Mucosa of descending colon (tissue), 3 donors: ENCODE results near the gene VPS37C. TPM values are rescaled to one million over a fixed set of nuclear protein-coding genes. Genes with fewer than 3 reads are reported as not detected.

Experiments
- ATAC-seq: fragments of 200-7000 bp; cut with Tn5 transposase; one replicate; pipeline ENCODE4 v1.9.1; 2020; ENCODE audit warnings: mild to moderate bottlenecking, moderate library complexity
- DNase-seq, 3 donors: peaks; one replicate each; pipeline ENCODE4 v3.0.0-alpha.2; 2020
- H3K36me3 ChIP-seq: fragments of 200-600 bp; one replicate; pipeline ENCODE4 v1.8.0; 2021; ENCODE audit warnings: low read depth, mild to moderate bottlenecking
- H3K4me1 ChIP-seq: fragments of 200-600 bp; one replicate; pipeline ENCODE4 v1.8.0; 2021; ENCODE audit warnings: low read depth, mild to moderate bottlenecking
- H3K4me3 ChIP-seq: fragments of 200-600 bp; one replicate; pipeline ENCODE4 v1.8.0; 2021; ENCODE audit warnings: mild to moderate bottlenecking
- H3K9me3 ChIP-seq: fragments of 200-600 bp; one replicate; pipeline ENCODE4 v1.8.0; 2021; ENCODE audit warnings: mild to moderate bottlenecking
- intact Hi-C, 2 donors: fragments of 100-400 bp; cut with DNase I in 1 of 2; cut with micrococcal nuclease in 1 of 2; formaldehyde crosslinking; loops; one replicate each; pipeline versions ENCODE4 v1.11.0 to v1.11.1; 2022; cut with DNase I, micrococcal nuclease
- total RNA-seq, 3 donors: library from RNA; stranded (reverse); fragmentation: NEBNext Ultra II Directional in 2 of 3; extraction: Animal tissue kit (Norgen Biotek cat#: 25700) in 2 of 3; gene quantifications; one replicate each; pipeline versions ENCODE4 v1.2.1 to v1.2.4, GENCODE V29; 2021 to 2023
- TF ChIP-seq, protein P1 (sequence below): fragments of 200-600 bp; IDR thresholded peaks from one replicate; pipeline ENCODE4 v1.8.0; 2022; ENCODE audit warnings: antibody characterized with exemption, mild to moderate bottlenecking
- donor health status: DM: no; HTN: no; CAD: no; lungs with moderate emphysema.
- donor health status: DM: no; HTN: no; CAD: no.
- donor health status: DM: no; HTN: yes; CAD: no.

Gene VPS37C
- total RNA-seq, 3 donors from 2014 or later, result 28.5 to 30.8 (median 28.5) TPM

DNA sequence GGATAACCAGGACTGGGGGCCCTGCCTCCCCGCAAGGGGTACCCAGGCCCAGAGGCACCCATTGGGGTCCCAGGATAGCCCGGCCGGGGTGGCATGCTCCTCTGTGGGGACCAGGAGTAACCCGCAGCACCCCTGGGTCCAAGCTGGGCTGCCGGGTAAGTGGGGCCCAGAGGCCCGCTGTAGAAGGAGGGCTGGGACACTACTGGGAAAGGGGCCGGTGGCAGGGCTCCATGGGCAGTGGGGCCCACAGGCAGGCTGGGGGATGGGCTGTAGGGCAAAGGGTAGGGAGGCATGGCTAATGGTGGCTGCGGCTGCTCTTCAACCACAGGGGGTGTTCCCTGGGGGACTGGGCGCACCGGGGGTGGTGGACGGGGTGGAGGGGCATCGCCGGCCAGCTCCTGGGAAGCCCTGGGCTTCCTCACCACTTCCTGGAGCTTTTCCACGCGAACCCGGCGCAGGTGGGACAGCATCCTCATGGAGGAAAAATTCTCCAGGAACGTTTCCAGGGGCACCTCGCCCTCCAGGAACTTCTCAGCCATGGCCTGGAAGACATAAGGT is 29.1 kb downstream of the VPS37C start:
- DNase-seq, result no peak
- TF ChIP-seq, protein P1, sequence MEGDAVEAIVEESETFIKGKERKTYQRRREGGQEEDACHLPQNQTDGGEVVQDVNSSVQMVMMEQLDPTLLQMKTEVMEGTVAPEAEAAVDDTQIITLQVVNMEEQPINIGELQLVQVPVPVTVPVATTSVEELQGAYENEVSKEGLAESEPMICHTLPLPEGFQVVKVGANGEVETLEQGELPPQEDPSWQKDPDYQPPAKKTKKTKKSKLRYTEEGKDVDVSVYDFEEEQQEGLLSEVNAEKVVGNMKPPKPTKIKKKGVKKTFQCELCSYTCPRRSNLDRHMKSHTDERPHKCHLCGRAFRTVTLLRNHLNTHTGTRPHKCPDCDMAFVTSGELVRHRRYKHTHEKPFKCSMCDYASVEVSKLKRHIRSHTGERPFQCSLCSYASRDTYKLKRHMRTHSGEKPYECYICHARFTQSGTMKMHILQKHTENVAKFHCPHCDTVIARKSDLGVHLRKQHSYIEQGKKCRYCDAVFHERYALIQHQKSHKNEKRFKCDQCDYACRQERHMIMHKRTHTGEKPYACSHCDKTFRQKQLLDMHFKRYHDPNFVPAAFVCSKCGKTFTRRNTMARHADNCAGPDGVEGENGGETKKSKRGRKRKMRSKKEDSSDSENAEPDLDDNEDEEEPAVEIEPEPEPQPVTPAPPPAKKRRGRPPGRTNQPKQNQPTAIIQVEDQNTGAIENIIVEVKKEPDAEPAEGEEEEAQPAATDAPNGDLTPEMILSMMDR, result no peak
- intact Hi-C loops, result no loop called here
- Histone ChIP-seq H3K9me3 (no peaks in the 10 kb centered on the region), H3K4me3 (no peak overlapping the region), H3K36me3 (no peaks in the 10 kb centered on the region), H3K4me1 (peaks cover 11% of the 10 kb centered on the region)
- no peak for ATAC-seq

DNA sequence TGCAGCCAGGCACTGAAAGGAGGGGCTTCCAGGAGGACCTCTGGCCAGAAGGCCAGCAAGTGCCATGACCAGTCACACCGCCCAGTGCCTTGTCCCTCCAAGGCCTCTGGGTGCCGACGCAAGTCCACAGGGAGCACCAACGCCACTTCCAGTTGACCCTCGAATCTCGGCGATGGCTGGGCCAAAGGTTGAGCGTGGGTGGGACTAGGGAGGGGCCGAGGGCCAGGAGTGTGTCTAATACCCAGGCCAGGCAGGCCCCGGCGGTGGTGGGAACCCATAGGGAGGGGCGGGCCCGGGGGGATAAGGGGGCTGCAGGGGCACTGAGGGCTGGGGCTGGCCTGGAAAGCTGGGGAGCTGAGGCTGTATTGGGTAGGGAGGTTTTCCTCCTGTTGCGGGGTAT is 29.6 kb downstream of the VPS37C start:
- intact Hi-C loops, result no loop called here

DNA sequence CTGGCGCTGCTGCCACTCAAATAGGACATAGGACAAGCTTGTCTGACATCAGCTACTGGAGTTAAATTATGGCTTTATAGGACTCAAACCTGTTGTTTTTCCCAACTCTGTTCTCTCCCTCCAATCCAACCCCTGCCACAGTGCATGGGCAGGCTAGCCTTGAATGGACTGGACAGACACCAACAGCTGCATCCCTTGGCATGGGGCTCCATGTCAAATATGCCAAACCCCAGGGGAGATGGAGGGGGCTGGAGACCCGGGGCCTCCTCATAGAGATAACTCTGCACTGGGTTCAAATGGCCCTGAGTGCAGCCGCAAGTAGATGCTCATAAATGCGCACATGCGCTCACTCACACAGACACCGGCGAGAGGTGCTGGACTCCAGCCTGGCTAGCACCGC is 30.0 kb downstream of the VPS37C start:
- no peaks in the 10 kb centered on the region for H3K9me3 ChIP-seq
- H3K4me3 ChIP-seq, result no peak overlapping the region
- no peaks in the 10 kb centered on the region for H3K36me3 ChIP-seq
- intact Hi-C loops, result no loop called here
- peaks cover 11% of the 10 kb centered on the region for H3K4me1 ChIP-seq
- DNase-seq, result no peak
- TF ChIP-seq, protein P1, result no peak
- no peak for ATAC-seq

More for the DNA sequence above, 29.6 kb downstream of the VPS37C start:
- Histone ChIP-seq H3K4me3 (no peak overlapping the region), H3K36me3 (no peaks in the 10 kb centered on the region), H3K9me3 (no peaks in the 10 kb centered on the region), H3K4me1 (peaks cover 11% of the 10 kb centered on the region)
- DNase-seq (no peak), ATAC-seq (no peak)
- TF ChIP-seq, protein P1, result no peak

DNA sequence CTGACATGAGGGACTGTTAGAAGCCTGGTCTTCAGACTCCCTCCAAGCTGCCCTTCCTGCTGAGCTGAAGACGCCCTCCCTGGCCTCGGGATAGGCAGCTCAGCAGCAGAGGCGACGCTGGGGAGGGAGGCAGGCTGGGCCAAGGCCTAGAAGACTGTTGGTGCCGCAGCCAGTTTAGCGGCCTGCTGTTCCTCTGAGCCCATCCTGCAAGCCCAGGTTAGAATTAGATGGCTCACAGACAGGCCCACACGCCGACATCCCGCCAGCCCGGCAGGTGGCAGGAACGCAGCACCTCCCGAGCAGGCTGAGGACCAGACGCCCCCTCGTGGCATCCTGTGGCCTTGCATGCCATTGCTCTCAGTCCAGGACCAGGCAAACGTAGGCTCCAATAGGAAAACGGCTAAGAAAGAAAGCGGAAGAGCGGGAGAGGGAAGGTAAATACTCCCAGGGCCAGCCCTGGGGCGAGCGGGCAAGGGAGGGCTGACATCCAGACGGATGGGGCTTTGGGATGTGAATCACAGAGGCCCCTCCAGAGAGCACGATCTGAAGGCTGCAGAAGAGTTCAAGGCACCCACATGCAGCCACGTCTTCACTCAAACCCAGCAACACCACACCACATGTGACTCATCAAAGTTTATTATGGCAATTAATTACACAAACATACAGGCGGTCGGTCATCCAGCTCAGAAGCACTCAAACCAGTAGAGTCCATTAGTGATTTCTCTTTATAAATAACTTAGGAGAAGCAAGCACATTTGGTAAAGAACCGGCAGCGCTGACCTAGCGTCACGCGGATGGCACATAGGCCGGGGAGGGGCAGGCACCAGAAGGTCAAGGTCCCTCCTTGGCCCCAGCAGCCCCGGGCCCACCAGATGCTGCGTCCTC is 31.3 kb downstream of the VPS37C start:
- TF ChIP-seq, protein P1, result peak; percentile 99
- DNase-seq (peak; percentile 90 to 94 (median 94)), ATAC-seq (peak; percentile 97)
- peaks cover 11% of the 10 kb centered on the region for H3K4me1 ChIP-seq
- H3K36me3 ChIP-seq, result no peaks in the 10 kb centered on the region
- no peaks in the 10 kb centered on the region for H3K9me3 ChIP-seq
- no peak overlapping the region for H3K4me3 ChIP-seq
- intact Hi-C loops, result loop anchor here in 1 of 2 donors (10.0 kb wide), 1 partner anchor 55 kb away; no protein-coding TSS in a partner anchor

DNA sequence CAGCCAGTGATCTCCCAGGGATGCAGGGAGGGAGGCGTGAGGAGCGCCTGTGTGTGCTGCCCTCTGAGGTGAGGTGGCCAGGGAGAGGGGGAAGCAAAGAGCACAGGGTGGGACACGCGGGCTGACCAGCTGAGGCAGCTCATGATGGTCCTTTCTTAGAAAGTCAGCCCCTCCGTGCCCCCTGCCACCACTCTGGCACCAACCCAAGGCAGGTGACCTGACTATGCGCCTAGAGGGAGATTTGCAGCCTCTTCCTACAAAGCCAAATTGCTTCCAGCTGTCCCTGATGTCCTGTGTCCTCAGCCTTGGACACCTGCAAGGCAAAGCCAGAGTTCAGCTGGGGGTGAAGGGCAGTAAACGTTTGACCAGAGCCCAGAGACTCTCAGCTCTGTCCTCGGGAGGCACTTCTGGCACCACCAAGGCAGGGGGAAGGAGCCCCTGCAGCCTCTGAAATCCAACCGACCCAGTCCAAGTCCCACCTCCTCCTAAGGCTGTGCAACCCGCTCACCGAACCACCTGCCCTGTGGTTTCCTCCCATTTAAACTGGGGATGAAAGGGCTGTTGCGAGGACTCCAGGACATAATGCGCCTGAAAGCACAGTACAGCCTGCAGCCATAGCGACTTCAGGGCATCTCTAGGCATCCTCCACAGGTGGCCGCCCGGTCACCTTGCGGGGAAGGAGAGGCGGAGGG is 32.1 kb downstream of the VPS37C start:
- TF ChIP-seq, protein P1, result no peak
- ATAC-seq (no peak), DNase-seq (no peak)
- Histone ChIP-seq H3K4me1 (peaks cover 11% of the 10 kb centered on the region), H3K9me3 (no peaks in the 10 kb centered on the region), H3K36me3 (no peaks in the 10 kb centered on the region), H3K4me3 (no peak overlapping the region)
- intact Hi-C loops, result loop anchor here in 1 of 2 donors (10.0 kb wide), 1 partner anchor 56 kb away; no protein-coding TSS in a partner anchor
